T-helper 2 cell treated with Interferon-gamma antibody and Interleukin-4, amounts not matched to agents 5 μg/mL and 100 μg/mL, for 36 hours (primary cell): ENCODE measurements around the gene ANKS6.

Experiments used
- DNase-seq: peaks from one replicate; pipeline ENCODE4 v3.0.0; 2021; ENCODE audit warnings: low spot score
- H3K27ac Mint-ChIP-seq: one replicate; pipeline ENCODE4 v1.8.0; 2021; ENCODE audit warnings: mild to moderate bottlenecking, mixed read lengths
- H3K27me3 Mint-ChIP-seq: one replicate; pipeline ENCODE4 v1.8.0; 2021; ENCODE audit warnings: low read depth, mixed read lengths
- H3K36me3 Mint-ChIP-seq: one replicate; pipeline ENCODE4 v1.8.0; 2021; ENCODE audit warnings: low read depth, mixed read lengths
- H3K4me1 Mint-ChIP-seq: one replicate; pipeline ENCODE4 v1.8.0; 2021; ENCODE audit warnings: low read depth, mixed read lengths
- H3K4me3 Mint-ChIP-seq: one replicate; pipeline ENCODE4 v1.8.0; 2022; ENCODE audit warnings: mild to moderate bottlenecking, moderate library complexity, mixed read lengths
- H3K9me3 Mint-ChIP-seq: one replicate; pipeline ENCODE4 v1.8.0; 2021; ENCODE audit warnings: mixed read lengths

Gene ANKS6

DNA sequence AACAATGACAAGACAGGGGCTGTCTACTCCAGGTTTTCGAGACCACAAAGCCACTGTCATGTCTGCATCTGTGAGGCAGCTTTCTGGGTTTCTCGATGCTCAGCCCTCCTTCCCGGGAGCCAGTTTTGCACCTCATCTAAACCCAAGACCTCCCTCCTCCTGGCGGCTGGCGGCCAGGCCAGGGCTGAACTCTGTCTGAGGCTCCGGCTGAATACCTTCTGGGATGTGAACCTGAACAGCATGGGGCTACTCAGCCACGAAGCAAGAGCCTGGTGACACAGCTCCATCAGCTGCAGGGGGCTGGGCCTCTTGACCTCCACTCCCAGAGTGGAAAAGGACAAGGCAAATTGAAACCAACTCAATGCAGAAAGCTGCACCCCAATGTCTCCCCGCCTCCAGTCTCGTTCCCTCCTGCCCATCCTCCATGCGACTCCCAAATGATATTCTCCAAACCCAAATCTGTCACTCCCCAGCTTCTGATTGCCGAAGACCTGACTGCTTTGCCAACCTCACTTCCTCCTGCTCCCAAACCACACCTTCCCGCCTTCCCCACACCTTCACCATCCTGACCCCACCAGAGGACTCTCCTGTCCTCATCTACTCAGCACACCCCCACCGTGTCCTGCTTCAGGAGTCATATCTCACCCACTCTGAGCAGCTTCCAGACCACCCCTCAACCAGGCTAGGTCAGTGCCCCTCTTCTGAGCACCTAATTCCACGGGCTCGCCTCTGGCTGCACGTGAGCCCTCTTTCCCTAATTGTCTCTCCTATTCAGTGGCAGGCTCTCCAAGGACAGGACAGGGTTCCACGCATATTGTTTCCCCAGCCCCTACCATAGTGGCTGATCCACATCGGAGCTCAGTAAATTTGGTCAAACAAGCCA lies 4.5 kb downstream of the ANKS6 start:
- Mint-ChIP-seq H3K4me1 (peaks cover 17% of the 10 kb centered on the region), H3K36me3 (no peaks in the 10 kb centered on the region), H3K27ac (no peak overlapping the region), H3K27me3 (peaks cover 9% of the 10 kb centered on the region), H3K4me3 (no peak overlapping the region), H3K9me3 (no peaks in the 10 kb centered on the region)
- no peak for DNase-seq

DNA sequence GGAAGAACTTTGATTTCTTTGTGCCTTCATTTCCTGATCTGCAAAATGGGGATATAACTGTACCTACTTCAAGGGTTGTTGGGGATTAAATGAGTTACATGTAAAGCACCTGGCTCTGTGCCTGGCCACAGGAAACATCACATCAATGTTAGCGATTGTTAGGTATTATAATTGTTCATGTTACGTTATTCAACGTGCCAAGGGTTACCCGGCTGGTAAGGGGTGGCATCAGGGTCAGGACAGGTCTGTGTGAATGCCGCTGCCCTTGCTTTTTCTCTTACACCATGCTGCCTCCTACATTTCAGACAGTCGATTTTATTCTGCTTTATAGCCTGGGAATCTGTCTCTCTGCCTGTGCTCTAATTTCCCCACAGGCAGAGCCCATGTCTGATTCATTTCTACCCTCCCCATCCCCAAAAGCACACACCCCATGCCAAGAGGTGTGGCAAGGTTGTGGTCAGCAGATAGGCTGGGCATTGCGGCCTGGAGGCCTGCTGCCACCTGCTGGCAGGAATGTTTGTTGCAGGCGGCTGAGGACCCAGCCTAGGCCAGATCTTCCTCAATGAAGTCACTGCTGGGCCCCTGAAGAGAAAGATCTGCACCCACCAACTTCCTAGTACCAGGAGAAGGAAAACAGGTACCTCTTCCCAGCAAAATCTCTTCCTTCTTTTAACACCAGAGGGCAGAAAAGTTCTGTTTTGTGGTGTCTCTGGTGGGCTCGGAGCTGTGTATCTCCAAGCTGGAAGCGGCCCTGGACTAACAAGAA lies 5.3 kb downstream of the ANKS6 start:
- Mint-ChIP-seq H3K36me3 (no peaks in the 10 kb centered on the region), H3K27me3 (peaks cover 9% of the 10 kb centered on the region), H3K27ac (no peak overlapping the region), H3K4me3 (no peak overlapping the region), H3K9me3 (no peaks in the 10 kb centered on the region), H3K4me1 (peaks cover 17% of the 10 kb centered on the region)
- DNase-seq: peak; percentile 57

DNA sequence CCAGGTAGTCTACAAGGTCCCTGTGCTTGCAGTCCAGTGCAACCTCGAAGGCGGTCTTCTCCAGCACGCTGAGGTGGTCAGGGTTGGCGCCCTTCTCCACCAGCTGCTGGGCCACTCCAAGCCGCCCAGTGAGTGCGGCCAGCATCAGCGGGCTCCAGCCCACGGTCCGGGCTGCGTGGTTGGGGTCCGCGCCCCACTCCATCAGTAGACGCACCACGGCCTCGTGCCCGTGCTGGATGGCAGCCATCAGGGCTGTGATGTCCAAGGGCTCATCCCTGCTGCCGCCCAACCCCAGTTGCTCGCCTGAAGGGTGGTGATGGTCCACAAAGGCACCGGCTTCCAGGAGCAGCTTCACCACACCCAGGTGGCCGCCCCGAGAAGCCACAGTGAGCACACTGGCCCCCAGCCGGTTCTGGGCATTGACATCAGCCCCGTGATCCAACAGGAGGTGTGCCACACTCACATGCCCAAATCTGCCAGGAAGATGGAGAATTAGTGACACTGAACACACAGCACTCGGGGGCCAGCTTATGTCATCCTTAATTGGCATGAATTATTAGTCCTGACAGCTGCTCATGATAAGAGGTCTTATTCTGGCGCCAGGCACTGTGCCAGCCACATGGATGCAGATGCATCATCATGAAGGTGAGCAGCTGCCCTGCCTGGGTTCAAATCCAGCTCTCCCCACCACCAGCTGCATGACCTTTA lies 6.1 kb downstream of the ANKS6 start:
- no peak overlapping the region for H3K27ac Mint-ChIP-seq
- H3K36me3 Mint-ChIP-seq: no peaks in the 10 kb centered on the region
- H3K9me3 Mint-ChIP-seq: no peaks in the 10 kb centered on the region
- DNase-seq: no peak
- peaks cover 4% of the 10 kb centered on the region for H3K27me3 Mint-ChIP-seq
- H3K4me1 Mint-ChIP-seq: peaks cover 11% of the 10 kb centered on the region
- H3K4me3 Mint-ChIP-seq: no peak overlapping the region

DNA sequence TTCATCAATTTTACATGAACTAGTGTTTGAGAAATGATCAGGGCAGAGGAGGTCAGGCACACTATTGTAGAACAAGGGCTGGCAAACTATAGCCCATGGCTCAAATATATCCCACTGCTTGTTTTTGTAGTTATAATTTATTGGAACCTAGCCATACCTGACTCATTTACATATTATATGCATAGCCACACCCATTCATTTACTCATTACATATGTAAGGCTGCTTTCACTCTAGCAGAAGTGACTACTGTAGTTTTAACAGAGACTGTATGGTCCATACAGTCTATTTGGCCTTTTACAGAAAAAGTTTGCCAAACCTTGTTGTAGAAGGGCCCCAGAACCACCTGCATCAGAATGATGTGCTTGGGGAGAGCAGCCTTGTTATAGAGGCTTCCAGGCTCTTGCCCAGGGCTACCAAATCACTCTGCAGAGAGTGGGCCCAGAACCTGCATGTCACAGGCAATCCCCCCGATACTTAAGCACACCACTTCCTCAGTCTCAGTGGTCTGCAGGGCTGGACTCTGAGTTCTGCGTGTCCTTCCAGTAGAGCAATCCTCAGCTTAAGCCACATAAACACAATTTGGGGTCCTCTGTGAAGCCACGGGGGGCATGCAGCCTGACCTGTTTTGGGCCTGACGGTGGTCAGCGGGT lies 6.7 kb downstream of the ANKS6 start:
- Mint-ChIP-seq H3K36me3 (no peaks in the 10 kb centered on the region), H3K27me3 (no peaks in the 10 kb centered on the region), H3K4me3 (no peak overlapping the region), H3K27ac (no peak overlapping the region), H3K9me3 (no peaks in the 10 kb centered on the region), H3K4me1 (peaks cover 8% of the 10 kb centered on the region)
- DNase-seq: no peak

GRCh38 chr9:98787766-98788335 lies 8.5 kb downstream of the ANKS6 start:
- no peak for DNase-seq
- no peaks in the 10 kb centered on the region for H3K36me3 Mint-ChIP-seq
- no peaks in the 10 kb centered on the region for H3K27me3 Mint-ChIP-seq
- no peak overlapping the region for H3K27ac Mint-ChIP-seq
- no peak overlapping the region for H3K4me3 Mint-ChIP-seq
- H3K4me1 Mint-ChIP-seq: peaks cover 8% of the 10 kb centered on the region
- H3K9me3 Mint-ChIP-seq: no peaks in the 10 kb centered on the region

- no peaks in the 10 kb centered on the region for H3K9me3 Mint-ChIP-seq
- no peaks in the 10 kb centered on the region for H3K27me3 Mint-ChIP-seq
- peaks cover 7% of the 10 kb centered on the region for H3K4me1 Mint-ChIP-seq
- no peak for DNase-seq
- no peak overlapping the region for H3K27ac Mint-ChIP-seq
- no peak overlapping the region for H3K4me3 Mint-ChIP-seq
- H3K36me3 Mint-ChIP-seq: no peaks in the 10 kb centered on the region
These were observed 9.4 kb downstream of the ANKS6 start for GRCh38 chr9:98786750-98787510.

GRCh38 chr9:98784831-98785806 lies 11.2 kb downstream of the ANKS6 start:
- Mint-ChIP-seq H3K4me3 (no peak overlapping the region), H3K9me3 (no peaks in the 10 kb centered on the region), H3K27ac (no peak overlapping the region), H3K27me3 (no peaks in the 10 kb centered on the region), H3K36me3 (no peaks in the 10 kb centered on the region), H3K4me1 (no peaks in the 10 kb centered on the region)
- no peak for DNase-seq

DNA sequence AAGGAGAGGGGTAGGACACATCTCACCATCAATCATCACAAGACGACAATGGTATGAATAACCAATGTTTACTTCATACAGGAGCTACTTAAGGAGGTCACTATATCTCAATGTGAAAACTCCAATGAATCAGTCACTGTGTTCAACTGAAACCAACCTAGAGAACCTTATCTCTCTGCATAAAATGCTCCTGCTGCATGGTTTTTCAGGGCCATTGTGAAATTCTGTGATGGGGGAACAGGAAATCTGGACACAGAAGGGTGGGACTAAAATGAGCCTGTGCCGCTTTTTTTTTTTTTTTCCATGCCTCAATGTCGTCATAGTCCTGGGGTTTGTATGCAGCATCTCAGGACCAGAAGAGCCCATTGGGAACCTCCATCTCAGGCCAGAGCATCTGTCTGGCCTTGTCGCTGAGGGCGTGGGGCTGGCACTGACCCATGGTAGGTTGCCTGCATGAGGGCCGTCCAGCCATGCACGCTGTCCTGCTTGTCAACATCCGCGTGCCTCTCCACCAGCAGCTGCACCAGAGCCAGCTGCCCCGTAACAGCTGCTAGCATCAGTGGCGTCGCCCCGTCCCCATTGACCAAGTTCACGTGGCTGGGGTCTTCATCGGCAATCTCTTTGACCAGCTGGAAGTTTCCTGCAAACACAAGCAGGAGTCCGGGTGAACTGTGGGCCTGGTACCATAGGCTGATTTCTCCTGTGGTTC lies 12.7 kb downstream of the ANKS6 start:
- H3K4me3 Mint-ChIP-seq: no peak overlapping the region
- no peaks in the 10 kb centered on the region for H3K36me3 Mint-ChIP-seq
- H3K9me3 Mint-ChIP-seq: no peaks in the 10 kb centered on the region
- no peaks in the 10 kb centered on the region for H3K27me3 Mint-ChIP-seq
- DNase-seq: no peak
- H3K4me1 Mint-ChIP-seq: no peaks in the 10 kb centered on the region
- H3K27ac Mint-ChIP-seq: no peak overlapping the region

DNA sequence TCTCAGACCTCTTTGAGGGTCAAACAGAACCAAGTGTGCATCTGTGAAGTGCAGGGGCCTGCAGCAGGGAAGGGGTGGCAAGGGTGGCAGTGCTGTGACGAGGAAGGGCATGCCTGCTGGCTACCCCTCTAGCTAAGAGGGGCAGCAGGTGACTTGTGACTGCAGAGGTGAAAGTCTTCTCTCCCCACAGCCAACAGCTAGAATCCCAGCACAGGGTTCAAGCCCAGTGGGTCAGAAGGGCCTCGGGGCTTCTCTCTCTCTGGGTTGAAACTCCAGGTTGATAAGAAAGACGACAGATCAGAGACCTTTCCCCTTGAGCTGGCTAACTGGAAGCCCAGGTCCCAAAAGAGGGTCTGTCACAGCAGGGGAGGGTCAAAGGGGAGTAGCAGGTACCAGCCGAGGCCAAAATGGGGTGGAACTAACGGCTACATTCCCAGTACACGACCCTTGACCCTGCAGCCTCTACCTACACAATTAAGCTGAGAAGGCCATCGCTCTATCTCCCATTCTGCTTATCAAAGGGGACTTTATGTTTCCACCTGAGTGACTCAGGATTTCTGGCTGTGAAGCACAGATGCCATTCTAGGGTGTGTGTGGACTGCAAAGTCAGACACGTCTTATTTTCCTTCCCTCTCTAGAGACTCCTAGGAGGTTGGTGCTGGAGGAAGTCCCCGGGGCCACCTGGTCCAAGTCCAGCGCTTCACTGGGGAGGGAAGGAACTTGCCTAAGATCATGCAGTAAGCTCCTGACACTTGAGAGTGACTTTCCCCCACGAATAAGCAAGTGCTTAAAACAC lies 14.6 kb downstream of the ANKS6 start:
- Mint-ChIP-seq H3K27ac (no peak overlapping the region), H3K4me1 (no peaks in the 10 kb centered on the region), H3K9me3 (no peaks in the 10 kb centered on the region), H3K27me3 (no peaks in the 10 kb centered on the region), H3K36me3 (no peaks in the 10 kb centered on the region), H3K4me3 (no peak overlapping the region)
- DNase-seq: no peak

DNA sequence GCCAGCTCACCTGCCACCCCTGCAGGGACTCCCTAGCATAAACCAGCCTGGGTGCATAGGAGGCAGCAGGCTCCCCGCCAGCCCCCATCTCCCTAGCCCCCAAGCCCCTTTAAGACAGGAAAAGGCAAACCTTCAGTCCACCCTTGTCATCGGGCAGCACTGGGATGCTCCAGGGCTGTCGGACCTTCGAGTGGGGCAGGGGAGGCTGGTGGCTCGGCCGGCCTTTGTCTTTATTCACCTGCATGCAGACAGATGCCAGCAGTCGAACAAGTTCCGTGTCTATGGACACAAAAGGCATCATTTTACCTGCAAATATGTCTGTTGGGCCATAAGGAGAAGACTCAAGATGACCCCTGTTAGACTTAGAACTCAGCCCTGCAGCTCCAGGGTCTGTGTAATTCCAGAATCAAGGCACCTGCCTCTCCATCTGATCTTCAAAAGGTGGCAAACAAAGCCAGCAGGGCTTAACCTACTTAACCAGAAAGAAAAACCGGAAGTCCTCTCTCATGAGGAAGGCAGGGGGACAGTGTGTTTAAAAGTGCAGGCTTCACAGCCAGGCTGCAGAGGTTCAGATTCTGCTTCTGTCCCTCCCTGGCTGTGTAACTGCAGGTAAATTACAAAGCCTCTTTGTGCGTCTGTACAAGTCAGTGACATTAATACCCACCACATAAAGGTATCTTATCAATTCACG lies 16.2 kb downstream of the ANKS6 start:
- Mint-ChIP-seq H3K9me3 (no peaks in the 10 kb centered on the region), H3K4me3 (no peak overlapping the region), H3K36me3 (no peaks in the 10 kb centered on the region), H3K4me1 (no peaks in the 10 kb centered on the region), H3K27me3 (no peaks in the 10 kb centered on the region), H3K27ac (no peak overlapping the region)
- DNase-seq: no peak
